Osteoblast (primary cell): ENCODE data around the gene KNSTRN. TPM values are rescaled to one million over a fixed set of nuclear protein-coding genes. Genes with fewer than 3 reads are reported as not detected.

ENCODE experiments used
- DNase-seq: peaks from one replicate; pipeline ENCODE4 v3.0.0; 2011; ENCODE audit warnings: low spot score, mixed read lengths; ENCODE audit not compliant: insufficient read length; ENCODE audit errors: missing footprints
- H2AFZ ChIP-seq: 2 replicates; pipeline ENCODE4 v1.6.0; 2011; ENCODE audit warnings: mild to moderate bottlenecking, low read length
- H3K27ac ChIP-seq: 2 replicates; pipeline ENCODE4 v1.5.1; 2011; ENCODE audit warnings: mild to moderate bottlenecking, low read depth, low read length, moderate library complexity
- H3K27me3 ChIP-seq: 2 replicates; pipeline ENCODE4 v1.6.0; 2012; ENCODE audit warnings: mild to moderate bottlenecking, control low read depth, inconsistent platforms, low read length, moderate library complexity; ENCODE audit not compliant: insufficient read depth
- H3K36me3 ChIP-seq: 2 replicates; pipeline ENCODE4 v1.5.1; 2011; ENCODE audit warnings: mild to moderate bottlenecking, low read length, control low read depth, moderate library complexity; ENCODE audit not compliant: insufficient read depth
- H3K4me1 ChIP-seq: 2 replicates; pipeline ENCODE4 v1.5.1; 2011; ENCODE audit warnings: mild to moderate bottlenecking, low read length, control low read depth, moderate library complexity; ENCODE audit not compliant: insufficient read depth
- H3K4me2 ChIP-seq: 2 replicates; pipeline ENCODE4 v1.6.0; 2011; ENCODE audit warnings: mild to moderate bottlenecking, low read length; ENCODE audit not compliant: insufficient read depth
- H3K4me3 ChIP-seq: fragments of 200-600 bp; sonication (generic); 3 replicates; pipeline ENCODE4 v1.5.1; 2012; ENCODE audit warnings: mild to moderate bottlenecking, low read length, inconsistent platforms; ENCODE audit not compliant: insufficient read depth
- H3K79me2 ChIP-seq: 2 replicates; pipeline ENCODE4 v1.6.0; 2012; ENCODE audit warnings: mild to moderate bottlenecking, low read length, control low read depth, inconsistent platforms; ENCODE audit not compliant: insufficient read depth
- H3K9me3 ChIP-seq: 2 replicates; pipeline ENCODE4 v1.5.1; 2011; ENCODE audit warnings: low read depth, low read length, control low read depth
- H4K20me1 ChIP-seq: 2 replicates; pipeline ENCODE4 v1.6.0; 2012; ENCODE audit warnings: mild to moderate bottlenecking, low read length, control low read depth; ENCODE audit not compliant: insufficient read depth
- total RNA-seq: library from RNA; depleted of rRNA; stranded (reverse); fragments of >200 nt; gene quantifications from 2 replicates; pipeline ENCODE4 v1.2.3, GENCODE V29; 2012
- TF ChIP-seq, protein P1 (sequence below): IDR thresholded peaks from 2 replicates; pipeline ENCODE4 v1.5.1; 2011; ENCODE audit warnings: mild to moderate bottlenecking, low read depth, low read length, moderate library complexity; ENCODE audit errors: extremely low read depth

KNSTRN gene
- total RNA-seq, 1 donor, result 19.9 TPM

DNA sequence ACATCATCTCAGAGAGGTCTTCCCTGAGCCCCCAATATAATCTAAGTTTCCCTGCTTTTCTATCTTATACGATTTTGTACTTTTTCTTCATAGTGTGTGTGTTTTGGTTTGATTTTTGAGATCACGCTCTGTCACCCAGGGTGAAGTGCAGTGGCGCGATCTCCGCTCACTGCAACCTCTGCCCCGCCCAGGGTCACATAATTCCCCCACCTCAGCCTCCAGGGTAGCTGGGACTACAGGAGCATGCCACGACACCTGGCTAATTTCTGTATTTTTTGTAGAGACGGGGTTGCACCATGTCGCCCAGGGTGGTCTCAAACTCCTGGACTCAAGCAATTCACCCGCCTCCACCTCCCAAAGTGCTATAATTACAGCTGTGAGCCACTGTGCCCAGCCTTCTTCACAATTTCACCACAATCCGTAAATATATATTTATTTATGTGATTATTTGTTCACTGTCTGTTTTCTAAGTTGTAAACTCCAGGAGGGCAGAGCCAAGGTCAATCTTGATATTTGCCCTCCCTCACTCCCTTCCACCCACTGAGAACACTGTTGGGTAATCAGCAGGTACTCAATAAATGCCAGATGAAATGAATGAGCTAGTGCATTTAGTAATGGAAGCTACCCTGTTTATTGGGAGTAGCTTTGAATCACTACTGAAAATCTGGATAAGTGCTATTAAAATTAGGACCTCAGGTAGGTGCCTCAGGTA is 547 bp upstream of the KNSTRN start:
- peaks cover 20% of the 10 kb centered on the region for H3K36me3 ChIP-seq
- H3K4me3 ChIP-seq, result no peak overlapping the region
- no peaks in the 10 kb centered on the region for H4K20me1 ChIP-seq
- no peak overlapping the region for H3K4me2 ChIP-seq
- no peaks in the 10 kb centered on the region for H3K9me3 ChIP-seq
- TF ChIP-seq, protein P1, sequence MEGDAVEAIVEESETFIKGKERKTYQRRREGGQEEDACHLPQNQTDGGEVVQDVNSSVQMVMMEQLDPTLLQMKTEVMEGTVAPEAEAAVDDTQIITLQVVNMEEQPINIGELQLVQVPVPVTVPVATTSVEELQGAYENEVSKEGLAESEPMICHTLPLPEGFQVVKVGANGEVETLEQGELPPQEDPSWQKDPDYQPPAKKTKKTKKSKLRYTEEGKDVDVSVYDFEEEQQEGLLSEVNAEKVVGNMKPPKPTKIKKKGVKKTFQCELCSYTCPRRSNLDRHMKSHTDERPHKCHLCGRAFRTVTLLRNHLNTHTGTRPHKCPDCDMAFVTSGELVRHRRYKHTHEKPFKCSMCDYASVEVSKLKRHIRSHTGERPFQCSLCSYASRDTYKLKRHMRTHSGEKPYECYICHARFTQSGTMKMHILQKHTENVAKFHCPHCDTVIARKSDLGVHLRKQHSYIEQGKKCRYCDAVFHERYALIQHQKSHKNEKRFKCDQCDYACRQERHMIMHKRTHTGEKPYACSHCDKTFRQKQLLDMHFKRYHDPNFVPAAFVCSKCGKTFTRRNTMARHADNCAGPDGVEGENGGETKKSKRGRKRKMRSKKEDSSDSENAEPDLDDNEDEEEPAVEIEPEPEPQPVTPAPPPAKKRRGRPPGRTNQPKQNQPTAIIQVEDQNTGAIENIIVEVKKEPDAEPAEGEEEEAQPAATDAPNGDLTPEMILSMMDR, result no peak
- no peaks in the 10 kb centered on the region for H3K27me3 ChIP-seq
- peaks cover 25% of the 10 kb centered on the region for H3K4me1 ChIP-seq
- H3K27ac ChIP-seq, result peak overlapping the region; percentile 63
- DNase-seq, result no peak
- peaks cover 34% of the 10 kb centered on the region for H3K79me2 ChIP-seq
- H2AFZ ChIP-seq, result peak overlapping the region; percentile 98

DNA sequence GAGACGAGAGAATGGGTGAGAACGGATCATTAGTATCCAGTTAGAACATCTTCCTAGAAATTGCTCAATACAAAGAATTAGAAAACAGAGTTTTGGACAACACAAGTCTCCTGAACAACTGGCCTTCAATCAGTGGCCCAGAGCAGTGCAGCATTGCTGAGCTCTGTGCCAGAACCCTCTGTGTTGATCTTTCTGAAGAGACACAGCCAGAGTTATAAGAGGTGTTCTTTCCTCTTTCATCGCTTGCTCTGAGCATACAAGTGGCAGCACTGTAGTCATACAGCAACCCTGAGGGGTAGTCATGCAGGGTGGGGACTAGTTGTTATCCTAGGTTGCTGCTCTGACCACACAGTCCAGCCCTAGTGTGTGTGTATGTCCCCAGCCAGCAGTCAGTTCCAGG is 4.0 kb downstream of the KNSTRN start:
- Histone ChIP-seq H3K27ac (no peak overlapping the region), H3K4me3 (no peak overlapping the region), H3K9me3 (no peaks in the 10 kb centered on the region), H2AFZ (no peak overlapping the region), H3K4me1 (peaks cover 29% of the 10 kb centered on the region), H3K36me3 (peaks cover 51% of the 10 kb centered on the region), H3K4me2 (no peak overlapping the region), H4K20me1 (no peaks in the 10 kb centered on the region), H3K79me2 (peaks cover 34% of the 10 kb centered on the region), H3K27me3 (no peaks in the 10 kb centered on the region)
- TF ChIP-seq, protein P1, result no peak
- no peak for DNase-seq

DNA sequence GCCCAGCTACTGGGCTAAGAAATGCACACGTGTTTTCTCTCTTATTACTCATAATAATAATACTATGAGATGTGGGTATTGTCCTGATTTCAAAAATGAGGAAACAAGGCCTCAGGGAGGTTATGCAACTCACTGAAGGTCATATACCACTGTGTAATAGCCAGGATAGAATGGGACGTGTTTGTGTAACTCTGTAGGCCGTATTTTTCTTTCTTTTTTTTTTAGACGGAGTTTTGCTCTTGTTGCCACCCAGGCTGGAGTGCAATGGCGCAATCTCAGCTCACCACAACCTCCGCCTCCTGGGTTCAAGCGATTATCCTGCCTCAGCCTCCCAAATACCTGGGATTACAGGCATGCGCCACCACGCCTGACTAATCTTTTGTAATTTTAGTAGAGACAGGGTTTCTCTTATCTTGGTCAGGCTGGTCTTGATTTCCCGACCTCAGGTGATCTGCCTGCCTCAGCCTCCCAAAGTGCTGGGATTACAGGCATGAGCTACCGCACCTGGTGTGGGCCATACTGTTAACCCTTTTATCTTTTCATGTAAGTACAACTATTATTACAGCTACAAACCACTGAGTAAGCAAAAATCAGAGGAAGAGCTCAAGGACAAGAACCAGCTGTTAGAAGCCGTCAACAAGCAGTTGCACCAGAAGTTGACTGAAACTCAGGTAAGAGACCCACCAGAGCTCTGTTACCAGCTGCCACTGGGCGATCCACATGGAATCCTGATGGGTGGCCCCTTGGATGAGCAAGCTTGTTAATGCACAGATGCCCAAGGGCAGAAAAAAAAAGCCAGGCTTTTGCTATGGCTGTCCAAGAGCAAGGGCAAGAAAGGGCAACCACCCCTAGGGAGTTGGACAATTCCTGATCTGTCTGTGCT is 6.7 kb downstream of the KNSTRN start:
- no peak overlapping the region for H3K4me3 ChIP-seq
- no peak for DNase-seq
- peaks cover 76% of the 10 kb centered on the region for H3K36me3 ChIP-seq
- TF ChIP-seq, protein P1, result no peak
- H3K4me2 ChIP-seq, result peak overlapping the region; percentile 3
- no peaks in the 10 kb centered on the region for H3K9me3 ChIP-seq
- H3K4me1 ChIP-seq, result peaks cover 24% of the 10 kb centered on the region
- peaks cover 20% of the 10 kb centered on the region for H3K79me2 ChIP-seq
- H4K20me1 ChIP-seq, result no peaks in the 10 kb centered on the region
- no peak overlapping the region for H2AFZ ChIP-seq
- no peaks in the 10 kb centered on the region for H3K27me3 ChIP-seq
- peak overlapping the region; percentile 31 for H3K27ac ChIP-seq
